Fibroblast of mammary gland (primary cell): ENCODE results near the gene CHN2.

ENCODE experiments used
- DNase-seq: peaks from one replicate; pipeline ENCODE4 v3.0.0-alpha.2; 2010; ENCODE audit warnings: low read depth
- H3K4me3 ChIP-seq: 2 replicates; pipeline ENCODE4 v1.5.1; 2011; ENCODE audit warnings: low read depth, mild to moderate bottlenecking, low read length, moderate library complexity; ENCODE audit not compliant: control insufficient read depth
- CTCF ChIP-seq: conservative IDR thresholded peaks from 2 replicates; pipeline ENCODE4 v1.5.1; 2011; ENCODE audit warnings: low read depth, low read length, inconsistent platforms; ENCODE audit not compliant: control insufficient read depth, insufficient read depth

CHN2 gene

GRCh38 chr7:29216128-29216527 is 21.6 kb downstream of the CHN2 start:
- no peak for DNase-seq
- no peak overlapping the region for H3K4me3 ChIP-seq
- TF ChIP-seq CTCF = no peak

GRCh38 chr7:29217113-29217512 is 22.5 kb downstream of the CHN2 start:
- H3K4me3 ChIP-seq = no peak overlapping the region
- TF ChIP-seq CTCF = no peak
- no peak for DNase-seq

GRCh38 chr7:29224726-29225125 is 30.2 kb downstream of the CHN2 start:
- peak; percentile 22 for DNase-seq
- H3K4me3 ChIP-seq = no peak overlapping the region
- no peak for TF ChIP-seq CTCF

GRCh38 chr7:29228289-29229011 is 33.9 kb downstream of the CHN2 start:
- TF ChIP-seq CTCF = no peak
- no peak for DNase-seq
- H3K4me3 ChIP-seq = no peak overlapping the region

- TF ChIP-seq CTCF = no peak
- no peak for DNase-seq
- H3K4me3 ChIP-seq = no peak overlapping the region
Observed at GRCh38 chr7:29229066-29229465, 34.5 kb downstream of the CHN2 start.

- DNase-seq = no peak
- TF ChIP-seq CTCF = no peak
- no peak overlapping the region for H3K4me3 ChIP-seq
Observed at GRCh38 chr7:29229946-29230345, 35.4 kb downstream of the CHN2 start.

GRCh38 chr7:29230871-29231345 is 36.3 kb downstream of the CHN2 start:
- no peak overlapping the region for H3K4me3 ChIP-seq
- no peak for TF ChIP-seq CTCF
- DNase-seq = no peak
